ENCODE results near the gene SLC25A13.

DNA sequence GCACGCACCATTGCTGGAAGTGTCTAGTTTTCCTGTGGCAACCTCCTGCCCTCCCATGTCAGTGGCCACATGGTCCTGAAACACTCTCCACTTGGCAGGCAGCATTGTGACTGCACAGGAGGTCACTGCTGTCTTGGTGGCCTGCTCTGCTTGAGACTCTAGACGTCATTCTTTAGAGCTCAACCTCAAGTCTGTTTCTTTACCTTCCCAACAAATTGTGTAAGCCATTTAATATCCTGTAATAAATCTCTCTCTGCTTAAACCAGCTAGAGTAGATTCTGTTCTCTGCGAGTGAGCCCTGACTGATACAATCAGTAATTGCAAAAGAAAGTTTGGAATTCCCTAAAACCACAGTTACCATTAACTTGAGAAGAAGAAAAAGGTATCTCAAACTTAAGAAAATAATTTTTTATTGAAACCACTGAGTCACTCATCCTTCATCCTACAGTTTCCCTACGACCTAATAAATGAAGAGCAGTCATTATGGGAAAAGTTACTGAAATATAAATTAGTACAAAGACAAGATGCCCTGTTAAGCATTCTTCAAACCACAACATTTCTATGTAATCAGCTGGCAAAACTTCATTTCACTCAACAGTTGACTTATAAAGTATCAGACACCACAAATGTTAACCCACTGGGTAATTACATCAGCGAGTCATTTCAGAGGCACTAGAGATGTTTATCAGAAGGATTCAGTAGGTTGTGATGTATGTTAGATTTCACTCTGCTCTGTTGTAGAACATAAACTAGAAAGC is 18.0 kb downstream of the SLC25A13 start:
- TF ChIP-seq, protein P1, sequence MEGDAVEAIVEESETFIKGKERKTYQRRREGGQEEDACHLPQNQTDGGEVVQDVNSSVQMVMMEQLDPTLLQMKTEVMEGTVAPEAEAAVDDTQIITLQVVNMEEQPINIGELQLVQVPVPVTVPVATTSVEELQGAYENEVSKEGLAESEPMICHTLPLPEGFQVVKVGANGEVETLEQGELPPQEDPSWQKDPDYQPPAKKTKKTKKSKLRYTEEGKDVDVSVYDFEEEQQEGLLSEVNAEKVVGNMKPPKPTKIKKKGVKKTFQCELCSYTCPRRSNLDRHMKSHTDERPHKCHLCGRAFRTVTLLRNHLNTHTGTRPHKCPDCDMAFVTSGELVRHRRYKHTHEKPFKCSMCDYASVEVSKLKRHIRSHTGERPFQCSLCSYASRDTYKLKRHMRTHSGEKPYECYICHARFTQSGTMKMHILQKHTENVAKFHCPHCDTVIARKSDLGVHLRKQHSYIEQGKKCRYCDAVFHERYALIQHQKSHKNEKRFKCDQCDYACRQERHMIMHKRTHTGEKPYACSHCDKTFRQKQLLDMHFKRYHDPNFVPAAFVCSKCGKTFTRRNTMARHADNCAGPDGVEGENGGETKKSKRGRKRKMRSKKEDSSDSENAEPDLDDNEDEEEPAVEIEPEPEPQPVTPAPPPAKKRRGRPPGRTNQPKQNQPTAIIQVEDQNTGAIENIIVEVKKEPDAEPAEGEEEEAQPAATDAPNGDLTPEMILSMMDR (IDR thresholded peaks at IDR 0.05) = no peak
- TF ChIP-seq POLR2A (IDR thresholded peaks at IDR 0.05) = no peak

All from uterus (tissue), 2 donors.